Measurements from ENCODE around the gene CHST12.
A peak's percentile ranks its signal among the peaks of the same experiment; 100 is the strongest.

Gene CHST12

GRCh38 chr7:2482725-2483451 lies 79.5 kb downstream of the CHST12 start:
- no peak for DNase-seq

GRCh38 chr7:2483494-2483893 lies 80.1 kb downstream of the CHST12 start:
- DNase-seq, result no peak

GRCh38 chr7:2484868-2485267 lies 81.5 kb downstream of the CHST12 start:
- DNase-seq, result no peak

- no peak for DNase-seq
These were observed 84.3 kb downstream of the CHST12 start for GRCh38 chr7:2487586-2488271.

GRCh38 chr7:2488272-2488645 lies 84.8 kb downstream of the CHST12 start:
- DNase-seq, result no peak

- DNase-seq, result no peak
These were observed 85.3 kb downstream of the CHST12 start for GRCh38 chr7:2488681-2489080.

GRCh38 chr7:2490181-2490651 lies 86.8 kb downstream of the CHST12 start:
- DNase-seq, result no peak

GRCh38 chr7:2492038-2492437 lies 88.6 kb downstream of the CHST12 start:
- DNase-seq, result no peak

GRCh38 chr7:2493205-2494164 lies 90.1 kb downstream of the CHST12 start:
- DNase-seq, result no peak

GRCh38 chr7:2494191-2495130 lies 91.0 kb downstream of the CHST12 start:
- DNase-seq, result no peak

GRCh38 chr7:2495418-2496299 lies 92.2 kb downstream of the CHST12 start:
- no peak for DNase-seq

GRCh38 chr7:2496375-2496774 lies 93.0 kb downstream of the CHST12 start:
- DNase-seq, result no peak

- DNase-seq, result no peak
These were observed 93.7 kb downstream of the CHST12 start for GRCh38 chr7:2497065-2497464.

- DNase-seq, result peak in 1 of 2 donors; percentile 41
These were observed 94.3 kb downstream of the CHST12 start for GRCh38 chr7:2497500-2498336.
